ENCODE results near the gene ITCH.

- TF ChIP-seq EZH2 (IDR thresholded peaks at IDR 0.05) (no peak), POLR2AphosphoS5 (IDR thresholded peaks at IDR 0.05; ENCODE audit: borderline replicate concordance, low read depth, low read length) (peak; percentile 40; the same call in 1 of the 2 replicates), FOXP2 (optimal IDR thresholded peaks at IDR 0.05; ENCODE audit: control extremely low read depth, extremely low read length, insufficient read depth) (no peak)
Observed at GRCh38 chr20:34389206-34389953, 26.3 kb downstream of the ITCH start.

Data from SK-N-MC (cell line).